Kidney (tissue), 14 donors: ENCODE data around the gene CXCL12. TPM values are rescaled to one million over a fixed set of nuclear protein-coding genes. Genes with fewer than 3 reads are reported as not detected.

Experiments used
- DNase-seq, 5 donors: peaks; one replicate each; pipeline ENCODE4 v3.0.0-alpha.2; 2013 to 2020
- FAIRE-seq: peaks from 2 replicates; lab custom pipeline; 2012; peaks lifted over from hg19 to GRCh38; lab: Jason Lieb, UNC
- H3K27ac ChIP-seq, 2 donors: one replicate each; pipeline ENCODE4 v1.7.0; 2013; ENCODE audit warnings: low read depth in 2 of 2, low read length in 2 of 2, inconsistent platforms in 1 of 2
- H3K27me3 ChIP-seq: one replicate; pipeline ENCODE4 v1.7.1; 2013; ENCODE audit warnings: low read length, inconsistent platforms; ENCODE audit not compliant: control insufficient read depth, insufficient read depth
- H3K36me3 ChIP-seq, 3 donors: one replicate each; pipeline versions ENCODE4 v1.7.0 to v1.7.1; 2013; ENCODE audit warnings: low read length in 3 of 3, control low read depth in 1 of 3, inconsistent platforms in 1 of 3; ENCODE audit not compliant: insufficient read depth in 3 of 3, control insufficient read depth in 2 of 3
- H3K4me1 ChIP-seq, 3 donors: one replicate each; pipeline versions ENCODE4 v1.7.0 to v1.7.1; 2013; ENCODE audit warnings: low read length in 3 of 3, inconsistent platforms in 1 of 3, low read depth in 1 of 3; ENCODE audit not compliant: control insufficient read depth in 2 of 3, insufficient read depth in 2 of 3
- H3K4me3 ChIP-seq, 3 donors: one replicate each; pipeline versions ENCODE4 v1.7.0 to v1.8.1; 2013; ENCODE audit warnings: low read length in 3 of 3, control low read depth in 1 of 3, inconsistent platforms in 1 of 3
- H3K9ac ChIP-seq, 3 donors: one replicate each; pipeline versions ENCODE4 v1.7.0 to v1.7.1; 2013; ENCODE audit warnings: low read length in 3 of 3, control low read depth in 1 of 3, inconsistent platforms in 1 of 3
- H3K9me3 ChIP-seq, 3 donors: one replicate each; pipeline versions ENCODE4 v1.7.0 to v1.7.1; 2013; ENCODE audit warnings: low read length in 3 of 3, control low read depth in 1 of 3, inconsistent platforms in 1 of 3; ENCODE audit not compliant: control insufficient read depth in 2 of 3, insufficient read depth in 1 of 3
- CTCF ChIP-seq: IDR thresholded peaks from 3 replicates; pipeline ENCODE4 v1.5.1; 2012; ENCODE audit warnings: mild to moderate bottlenecking, moderate library complexity, borderline replicate concordance; ENCODE audit not compliant: insufficient read depth; ENCODE audit errors: extremely low read depth
- intact Hi-C: fragments of 100-400 bp; cut with DNase I; formaldehyde crosslinking; loops from one replicate; pipeline ENCODE4 v1.11.1; 2022
- polyA plus RNA-seq: library from polyadenylated mRNA; stranded (reverse); fragments of 350-450 nt; fragmentation: Illumina TruSeq; extraction: RNeasy Lipid Tissue Mini Kit (QIAGEN cat#74804); gene quantifications from one replicate; pipeline ENCODE4 v1.2.3, GENCODE V29; 2014; ENCODE audit warnings: low read depth, low replicate concordance; ENCODE audit not compliant: insufficient read depth
- total RNA-seq: library from RNA; stranded (reverse); fragmentation: NEBNext Ultra II Directional; extraction: Animal tissue kit (Norgen Biotek cat#: 25700); gene quantifications from one replicate; pipeline ENCODE4 v1.2.1, GENCODE V29; 2021
- donor health status: control.
- donor health status: control.
- donor health status: control.
- donor health status: control.
- donor health status: control.
- donor health status: DM: yes; HTN: yes; CAD: no.
- donor health status: Normal renal cell carcinoma (clear cell type).

CXCL12 gene
- total and polyA plus RNA-seq, 2 donors from 2014 or later = 99.5 to 111 TPM

GRCh38 chr10:44334621-44335184 is 50.2 kb downstream of the CXCL12 start:
- H3K27me3 ChIP-seq = no peaks in the 10 kb centered on the region
- DNase-seq (peak in 3 of 5 donors; percentile 30 to 56 (median 48)), FAIRE-seq (no peak)
- no peaks in the 10 kb centered on the region for H3K36me3 ChIP-seq
- TF ChIP-seq CTCF = no peak
- no peak overlapping the region for H3K27ac ChIP-seq
- no peaks in the 10 kb centered on the region for H3K9me3 ChIP-seq
- no peaks in the 10 kb centered on the region for H3K4me1 ChIP-seq
- no peak overlapping the region for H3K9ac ChIP-seq
- H3K4me3 ChIP-seq = no peak overlapping the region
- intact Hi-C loops = no loop called here

- DNase-seq (peak in 1 of 5 donors; percentile 33), FAIRE-seq (no peak)
- no peak for TF ChIP-seq CTCF
- Histone ChIP-seq H3K9ac (no peak overlapping the region), H3K27ac (no peak overlapping the region), H3K27me3 (no peaks in the 10 kb centered on the region), H3K9me3 (no peaks in the 10 kb centered on the region), H3K4me3 (no peak overlapping the region), H3K4me1 (no peaks in the 10 kb centered on the region), H3K36me3 (no peaks in the 10 kb centered on the region)
- intact Hi-C loops = no loop called here
These were observed 50.8 kb downstream of the CXCL12 start for GRCh38 chr10:44334091-44334490.

- Histone ChIP-seq H3K27ac (no peak overlapping the region), H3K4me1 (no peaks in the 10 kb centered on the region), H3K27me3 (no peaks in the 10 kb centered on the region), H3K4me3 (no peak overlapping the region), H3K9me3 (no peaks in the 10 kb centered on the region), H3K36me3 (no peaks in the 10 kb centered on the region), H3K9ac (no peak overlapping the region)
- intact Hi-C loops = no loop called here
- DNase-seq (peak in 1 of 5 donors; percentile 24), FAIRE-seq (no peak)
- TF ChIP-seq CTCF = no peak
These were observed 51.4 kb downstream of the CXCL12 start for GRCh38 chr10:44333511-44333910.

GRCh38 chr10:44332465-44332864 is 52.4 kb downstream of the CXCL12 start:
- FAIRE-seq = no peak
- H3K9ac ChIP-seq = no peak overlapping the region
- intact Hi-C loops = no loop called here
- TF ChIP-seq CTCF = no peak
- H3K9me3 ChIP-seq = no peaks in the 10 kb centered on the region
- no peak overlapping the region for H3K27ac ChIP-seq
- peak in 1 of 5 donors; percentile 12 for DNase-seq
- no peaks in the 10 kb centered on the region for H3K36me3 ChIP-seq
- H3K4me3 ChIP-seq = no peak overlapping the region
- no peaks in the 10 kb centered on the region for H3K27me3 ChIP-seq
- H3K4me1 ChIP-seq = no peaks in the 10 kb centered on the region
